Activated CD8-positive, alpha-beta T cell treated with anti-CD3 and anti-CD28 coated beads for 36 hours (primary cell): ENCODE results near the gene TTC39A. TPM values are rescaled to one million over a fixed set of nuclear protein-coding genes. Genes with fewer than 3 reads are reported as not detected.
A peak's percentile ranks its signal among the peaks of the same experiment; 100 is the strongest.

Experiments
- ATAC-seq: fragments of 200-7000 bp; cut with Tn5 transposase; one replicate; pipeline ENCODE4 v1.10.0; 2021; ENCODE audit warnings: mild to moderate bottlenecking, moderate library complexity
- CTCF ChIA-PET: fragments of 350-600 bp; sonication (Branson Sonifier 250); formaldehyde crosslinking; loops from one replicate; lab custom pipeline; 2021; ENCODE audit warnings: antibody characterized with exemption; lab: Charles Lee
- POLR2A ChIA-PET: fragments of 350-600 bp; sonication (Branson Sonifier 250); formaldehyde crosslinking; loops from one replicate; lab custom pipeline; 2021; ENCODE audit warnings: antibody characterized with exemption; lab: Charles Lee
- DNase-seq: peaks from one replicate; pipeline ENCODE4 v3.0.0-alpha.2; 2020
- H3K27ac Mint-ChIP-seq: one replicate; pipeline ENCODE4 v1.8.0; 2021; ENCODE audit warnings: mild to moderate bottlenecking, mixed read lengths
- H3K27me3 Mint-ChIP-seq: one replicate; pipeline ENCODE4 v1.8.0; 2021; ENCODE audit warnings: mixed read lengths
- H3K36me3 Mint-ChIP-seq: one replicate; pipeline ENCODE4 v1.8.0; 2021; ENCODE audit warnings: low read depth, mixed read lengths
- H3K4me1 Mint-ChIP-seq: one replicate; pipeline ENCODE4 v1.8.0; 2021; ENCODE audit warnings: low read depth, mixed read lengths
- H3K4me3 Mint-ChIP-seq: one replicate; pipeline ENCODE4 v1.8.0; 2021; ENCODE audit warnings: mild to moderate bottlenecking, moderate library complexity, mixed read lengths
- H3K9me3 Mint-ChIP-seq: one replicate; pipeline ENCODE4 v1.8.0; 2021; ENCODE audit warnings: mixed read lengths
- CTCF ChIP-seq: fragments of 200-600 bp; IDR thresholded peaks from one replicate; pipeline ENCODE4 v1.8.0; 2022; ENCODE audit warnings: antibody characterized with exemption, mild to moderate bottlenecking
- intact Hi-C: fragments of 100-400 bp; cut with micrococcal nuclease; formaldehyde crosslinking; loops from one replicate; pipeline ENCODE4 v1.10.0; 2022
- total RNA-seq, 2 experiments: library from RNA; stranded (reverse); gene quantifications; one replicate each; pipeline ENCODE4 v1.2.3, GENCODE V29; 2021

Gene TTC39A
- total RNA-seq, 2 experiments from 2014 or later, result 0.50 TPM; not detected in 1

GRCh38 chr1:51329443-51330325 lies 678 bp downstream of the TTC39A start:
- Mint-ChIP-seq H3K27me3 (peaks cover 28% of the 10 kb centered on the region), H3K36me3 (no peaks in the 10 kb centered on the region), H3K27ac (no peak overlapping the region), H3K9me3 (no peaks in the 10 kb centered on the region), H3K4me1 (peaks cover 8% of the 10 kb centered on the region), H3K4me3 (peak overlapping the region; percentile 37)
- intact Hi-C loops, result no loop called here
- DNase-seq (no peak), ATAC-seq (no peak)
- ChIA-PET CTCF (interaction anchor here (1.2 kb wide), 1 partner anchor 33 kb away, joined by 3 read pairs; no protein-coding TSS in a partner anchor), POLR2A (interaction anchor here (1.1 kb wide), 1 partner anchor 369 kb away, joined by 3 read pairs; the partner anchor contains the start of gene FAF1)
- TF ChIP-seq CTCF, result no peak

DNA sequence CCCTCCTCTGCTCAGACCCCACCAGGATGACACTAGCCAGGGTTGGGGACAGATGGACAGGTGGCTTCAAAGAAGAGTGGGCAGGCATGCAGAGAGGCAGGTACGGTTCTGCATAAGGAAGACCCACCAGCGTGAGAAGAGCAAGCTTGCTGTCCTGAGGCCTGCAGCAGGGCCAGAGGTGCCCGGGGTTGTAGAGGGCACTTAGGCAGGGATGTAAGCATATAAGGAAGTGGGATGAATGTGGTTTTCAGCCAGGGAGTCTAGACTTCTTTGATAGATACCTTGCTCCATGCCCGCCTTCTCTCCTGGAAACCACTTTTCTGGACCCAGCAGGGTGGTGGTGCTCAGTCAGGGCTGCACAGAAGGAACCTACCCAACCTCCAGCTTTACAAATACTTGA lies 1.4 kb downstream of the TTC39A start:
- intact Hi-C loops, result no loop called here
- ChIA-PET POLR2A (interaction anchor here (1.1 kb wide), 1 partner anchor 369 kb away, joined by 3 read pairs; the partner anchor contains the start of gene FAF1), CTCF (no interaction called here)
- no peaks in the 10 kb centered on the region for H3K9me3 Mint-ChIP-seq
- no peak for TF ChIP-seq CTCF
- peaks cover 8% of the 10 kb centered on the region for H3K4me1 Mint-ChIP-seq
- no peak for DNase-seq
- no peak for ATAC-seq
- H3K36me3 Mint-ChIP-seq, result no peaks in the 10 kb centered on the region
- no peak overlapping the region for H3K27ac Mint-ChIP-seq
- no peak overlapping the region for H3K4me3 Mint-ChIP-seq
- peaks cover 28% of the 10 kb centered on the region for H3K27me3 Mint-ChIP-seq

GRCh38 chr1:51328279-51328678 lies 2.1 kb downstream of the TTC39A start:
- intact Hi-C loops, result no loop called here
- H3K27me3 Mint-ChIP-seq, result peaks cover 29% of the 10 kb centered on the region
- ATAC-seq (no peak), DNase-seq (no peak)
- CTCF ChIA-PET, result no interaction called here
- no peaks in the 10 kb centered on the region for H3K9me3 Mint-ChIP-seq
- POLR2A ChIA-PET, result no interaction called here
- peaks cover 8% of the 10 kb centered on the region for H3K4me1 Mint-ChIP-seq
- H3K36me3 Mint-ChIP-seq, result no peaks in the 10 kb centered on the region
- no peak for TF ChIP-seq CTCF
- H3K4me3 Mint-ChIP-seq, result no peak overlapping the region
- no peak overlapping the region for H3K27ac Mint-ChIP-seq

DNA sequence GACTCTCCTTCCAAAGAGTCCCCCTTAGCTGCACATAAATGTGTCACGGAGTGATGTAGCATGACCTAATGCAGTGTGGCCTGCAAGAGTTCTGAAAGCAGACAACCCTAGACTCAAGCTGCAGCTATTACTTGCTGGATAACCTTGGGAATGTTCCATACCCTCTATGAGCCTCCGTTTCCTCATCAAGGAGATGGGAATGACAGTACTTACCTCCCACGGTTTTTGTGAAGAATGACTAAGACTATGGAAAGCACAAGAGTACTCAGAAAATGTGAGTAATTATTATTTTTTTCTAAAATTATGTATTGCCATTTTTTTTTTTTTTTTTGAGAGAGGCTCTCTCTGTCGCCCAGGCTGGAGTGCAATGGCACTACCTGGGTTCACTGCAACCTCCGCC lies 3.0 kb downstream of the TTC39A start:
- no peak for ATAC-seq
- ChIA-PET POLR2A (no interaction called here), CTCF (no interaction called here)
- no peak for TF ChIP-seq CTCF
- no peaks in the 10 kb centered on the region for H3K36me3 Mint-ChIP-seq
- peaks cover 30% of the 10 kb centered on the region for H3K27me3 Mint-ChIP-seq
- H3K9me3 Mint-ChIP-seq, result no peaks in the 10 kb centered on the region
- intact Hi-C loops, result no loop called here
- no peak overlapping the region for H3K27ac Mint-ChIP-seq
- no peak for DNase-seq
- no peak overlapping the region for H3K4me3 Mint-ChIP-seq
- peaks cover 8% of the 10 kb centered on the region for H3K4me1 Mint-ChIP-seq

GRCh38 chr1:51326839-51327238 lies 3.5 kb downstream of the TTC39A start:
- intact Hi-C loops, result no loop called here
- Mint-ChIP-seq H3K4me3 (no peak overlapping the region), H3K27me3 (peaks cover 29% of the 10 kb centered on the region), H3K9me3 (no peaks in the 10 kb centered on the region), H3K4me1 (peaks cover 8% of the 10 kb centered on the region), H3K36me3 (no peaks in the 10 kb centered on the region), H3K27ac (no peak overlapping the region)
- DNase-seq (no peak), ATAC-seq (no peak)
- no peak for TF ChIP-seq CTCF
- POLR2A ChIA-PET, result interaction anchor here (0.6 kb wide), 1 partner anchor 13 kb away, joined by 3 read pairs; no protein-coding TSS in a partner anchor
- CTCF ChIA-PET, result no interaction called here
